Activated CD8-positive, alpha-beta memory T cell treated with anti-CD3 and anti-CD28 coated beads for 48 hours (primary cell): ENCODE results near the gene VPS13D.

Experiments
- DNase-seq, 3 experiments: peaks; one replicate each; pipeline ENCODE4 v3.0.0-alpha.2; 2020; ENCODE audit warnings: low read depth in 2 of 3, low spot score in 2 of 3

Gene VPS13D

DNA sequence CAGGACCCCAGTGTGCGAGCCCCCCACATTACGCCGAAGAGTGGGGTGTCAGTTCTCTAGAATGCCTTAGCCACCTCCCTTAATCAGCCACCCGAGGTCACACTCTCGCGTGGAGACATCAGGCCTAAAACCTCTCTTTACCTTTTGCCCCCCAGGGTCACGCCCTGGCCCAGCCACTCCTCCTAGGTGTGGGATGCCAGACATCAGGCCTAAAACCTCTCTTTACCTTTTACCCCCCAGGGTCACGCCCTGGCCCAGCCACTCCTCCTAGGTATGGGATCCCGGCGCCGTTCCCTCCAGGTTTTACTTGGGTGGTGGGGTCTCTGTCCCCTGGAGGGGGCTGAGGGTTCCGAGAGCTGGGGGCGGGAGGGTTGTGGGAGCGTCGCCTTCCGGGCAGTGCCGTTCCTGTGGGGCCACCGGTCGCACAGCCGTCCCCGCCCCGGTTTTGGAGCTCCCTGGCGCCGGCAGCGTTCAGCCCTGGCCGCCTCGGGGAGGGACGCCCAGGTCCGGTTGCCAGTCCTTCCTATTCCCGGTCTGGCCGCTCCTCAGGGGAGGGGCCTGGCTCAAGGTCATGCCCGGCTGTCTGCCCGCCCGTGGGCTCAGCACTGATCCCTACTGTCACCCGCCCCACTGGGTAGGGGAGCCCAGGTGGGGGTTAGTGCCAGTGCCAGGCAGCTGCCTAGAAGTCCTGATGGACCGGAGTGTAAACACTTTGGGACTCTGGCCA lies 882 bp downstream of the VPS13D start:
- DNase-seq = no peak

DNA sequence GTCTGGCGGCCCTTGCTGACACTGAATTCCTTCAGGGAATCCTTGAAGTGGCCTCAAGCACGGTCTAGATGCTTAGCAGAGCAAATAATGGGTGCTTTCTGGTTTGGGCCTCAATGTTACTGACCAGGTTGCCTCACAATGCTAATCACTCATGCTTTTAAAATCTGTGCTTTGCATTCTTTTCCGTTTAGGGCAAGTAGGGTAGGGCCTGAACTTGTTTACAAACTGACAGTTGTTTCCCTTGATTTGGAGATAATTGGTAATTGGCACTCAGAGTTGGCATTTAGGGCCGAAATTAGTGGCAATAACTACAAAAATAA lies 1.4 kb downstream of the VPS13D start:
- DNase-seq = no peak

DNA sequence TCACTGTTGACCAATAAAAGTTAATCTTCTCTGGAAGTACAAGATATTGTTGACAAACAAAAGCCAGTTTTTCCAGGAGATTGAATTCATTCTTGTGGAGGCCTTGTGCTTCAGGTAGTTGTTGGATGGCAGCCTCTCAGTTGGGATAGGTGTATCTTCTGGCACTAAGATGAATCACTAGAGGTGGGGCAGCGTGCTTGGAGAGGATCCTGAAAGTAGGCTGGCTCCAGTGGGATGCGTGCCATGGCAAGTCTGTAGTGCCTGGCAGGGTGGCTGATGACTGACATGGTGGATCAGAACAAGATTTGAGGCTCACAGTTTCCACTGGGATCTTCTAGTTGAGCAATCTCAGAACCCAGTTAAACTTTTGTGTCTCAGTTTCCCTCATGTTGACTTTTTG lies 2.4 kb downstream of the VPS13D start:
- DNase-seq = no peak

DNA sequence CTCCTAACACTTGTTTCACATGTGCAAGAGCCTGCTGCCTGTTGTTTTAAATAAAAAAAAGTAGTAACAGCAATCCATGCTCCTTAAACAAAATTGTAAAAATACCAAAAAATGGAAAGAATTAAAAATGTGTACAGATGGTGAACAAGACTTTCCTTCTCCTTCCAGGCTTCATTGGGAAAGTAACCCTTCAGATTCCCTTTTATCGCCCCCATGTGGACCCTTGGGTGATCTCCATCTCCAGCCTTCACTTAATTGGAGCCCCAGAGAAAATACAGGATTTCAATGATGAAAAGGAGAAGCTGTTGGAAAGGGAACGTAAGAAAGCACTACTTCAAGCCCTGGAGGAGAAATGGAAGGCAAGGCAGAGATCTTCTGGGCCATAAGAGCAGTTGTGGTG lies 14.2 kb downstream of the VPS13D start:
- no peak for DNase-seq

DNA sequence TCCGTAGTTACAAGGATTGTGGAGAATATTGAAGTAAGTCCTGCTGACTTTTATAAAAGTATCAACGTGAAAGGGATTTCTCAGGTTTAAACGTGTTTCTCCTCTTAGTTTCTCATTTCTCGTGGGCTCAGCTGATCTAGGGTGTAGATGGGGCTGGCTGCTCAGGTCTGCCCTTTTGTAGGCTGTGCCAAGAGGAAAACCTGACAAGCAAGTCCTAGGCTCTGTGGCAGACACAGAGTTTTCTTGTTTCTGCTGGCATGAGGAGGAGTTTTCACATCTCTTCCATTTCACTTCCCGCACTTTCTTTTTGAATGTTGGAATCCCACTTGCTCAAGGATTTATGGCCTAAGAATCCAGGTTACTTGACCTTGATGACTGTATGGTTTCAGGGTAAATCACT lies 14.8 kb downstream of the VPS13D start:
- DNase-seq = no peak

DNA sequence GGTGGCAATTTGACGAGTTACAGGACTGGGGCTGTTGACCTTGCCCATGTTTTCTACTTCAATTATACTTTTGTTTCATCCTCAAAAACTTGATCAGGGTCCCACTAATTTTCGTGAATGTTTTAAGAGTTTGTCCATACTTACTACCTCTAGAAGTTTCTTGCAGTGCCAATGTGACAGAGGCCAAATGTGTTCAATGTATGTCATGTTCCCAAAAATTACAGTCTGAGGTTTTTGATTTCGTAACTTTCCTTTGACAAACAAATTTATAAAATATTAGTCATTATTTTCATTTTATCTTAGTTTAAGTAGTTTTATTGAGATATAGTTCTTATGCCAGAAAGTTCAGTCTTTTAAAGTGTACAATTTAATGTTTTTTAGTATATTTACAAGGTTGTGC lies 15.3 kb downstream of the VPS13D start:
- DNase-seq = no peak

DNA sequence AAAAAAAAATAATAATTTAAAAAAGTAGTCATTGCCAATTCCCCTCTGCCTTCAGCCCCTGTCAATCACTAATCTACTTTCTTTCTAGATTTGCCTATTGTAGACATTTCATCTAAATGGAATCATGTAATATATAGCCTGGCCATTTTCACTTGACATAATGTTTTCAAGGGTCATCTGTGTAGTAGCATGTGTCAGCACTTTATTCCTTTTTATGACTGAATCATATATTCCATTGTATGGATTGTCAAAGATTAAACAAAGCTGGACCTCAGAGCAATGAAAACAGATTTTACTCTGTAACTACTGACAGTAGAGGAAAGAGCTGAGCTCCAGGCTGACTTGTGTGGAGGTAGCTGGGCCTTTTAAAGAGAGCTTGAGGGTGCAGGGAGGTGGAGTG lies 15.9 kb downstream of the VPS13D start:
- DNase-seq = no peak

DNA sequence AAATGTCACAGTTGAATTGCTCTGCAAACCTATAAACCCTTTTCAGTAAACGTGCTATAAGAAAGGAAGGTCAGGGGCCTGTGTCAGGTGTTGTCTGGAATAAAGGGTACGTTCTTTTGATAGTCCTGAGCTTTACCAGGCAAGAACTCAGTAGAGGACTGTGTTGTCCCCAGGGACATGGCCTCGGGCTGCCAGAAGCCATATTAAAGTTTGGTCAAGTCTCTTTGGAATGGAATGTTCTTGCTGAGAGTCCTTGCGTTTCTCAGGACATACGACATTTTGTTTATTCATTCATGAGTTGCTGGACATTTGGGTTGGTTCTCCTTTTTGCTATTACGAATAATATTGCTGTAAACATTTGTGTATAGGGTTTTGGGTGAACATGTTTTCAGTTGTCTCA lies 16.8 kb downstream of the VPS13D start:
- no peak for DNase-seq

DNA sequence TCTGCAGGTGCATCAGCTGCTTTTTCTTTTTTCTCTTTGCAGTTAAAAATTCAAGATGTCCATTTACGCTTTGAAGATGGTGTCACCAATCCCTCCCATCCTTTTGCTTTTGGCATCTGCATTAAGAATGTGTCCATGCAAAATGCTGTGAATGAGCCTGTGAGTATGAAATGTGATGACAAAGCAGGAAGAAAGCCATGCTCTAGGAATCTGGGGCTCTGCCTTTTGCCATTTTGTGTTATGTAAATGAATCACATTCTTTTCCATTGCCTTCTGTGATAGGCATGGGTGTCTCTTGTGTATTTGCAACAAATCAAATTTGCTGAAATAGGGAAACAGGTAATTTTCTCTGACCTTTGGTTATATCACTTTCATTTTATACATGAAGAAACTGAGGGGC lies 19.4 kb downstream of the VPS13D start:
- DNase-seq = no peak

DNA sequence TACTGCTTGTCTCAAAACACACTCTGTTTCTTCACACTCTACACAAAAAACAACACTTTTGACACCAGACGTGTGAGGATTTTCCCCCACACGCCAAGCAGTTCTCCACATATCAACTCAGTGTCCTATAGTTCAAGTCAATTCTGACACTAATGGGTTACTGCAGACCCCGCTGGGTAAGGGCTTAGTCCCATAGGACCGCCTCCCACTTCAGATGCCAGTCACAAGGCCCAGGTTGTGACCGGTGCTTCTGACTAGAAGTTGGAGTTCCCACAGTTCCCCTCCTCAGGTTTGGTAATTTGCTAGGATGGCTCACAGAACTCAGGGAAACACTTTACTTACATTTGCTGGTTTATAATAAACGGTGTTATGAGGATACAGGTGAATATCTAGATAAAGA lies 19.9 kb downstream of the VPS13D start:
- no peak for DNase-seq

DNA sequence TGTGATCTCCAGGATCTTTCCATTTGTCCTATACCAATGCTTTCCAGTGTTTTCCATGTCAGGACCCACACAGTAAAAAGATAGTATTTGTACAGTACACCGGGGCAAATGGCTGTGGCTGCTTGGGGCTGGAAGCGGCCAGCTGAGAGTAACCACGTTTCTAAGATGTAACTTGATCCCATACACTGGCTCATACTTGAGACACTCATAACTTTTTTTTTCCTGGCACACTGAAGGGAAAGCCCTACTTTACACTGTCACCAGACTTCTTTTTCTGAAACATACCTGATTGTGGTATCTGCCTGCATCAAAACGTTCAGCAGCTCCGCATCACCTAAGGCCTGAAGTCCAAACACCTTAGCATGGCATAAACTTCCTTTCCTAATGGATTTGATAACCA lies 21.6 kb downstream of the VPS13D start:
- DNase-seq = no peak

DNA sequence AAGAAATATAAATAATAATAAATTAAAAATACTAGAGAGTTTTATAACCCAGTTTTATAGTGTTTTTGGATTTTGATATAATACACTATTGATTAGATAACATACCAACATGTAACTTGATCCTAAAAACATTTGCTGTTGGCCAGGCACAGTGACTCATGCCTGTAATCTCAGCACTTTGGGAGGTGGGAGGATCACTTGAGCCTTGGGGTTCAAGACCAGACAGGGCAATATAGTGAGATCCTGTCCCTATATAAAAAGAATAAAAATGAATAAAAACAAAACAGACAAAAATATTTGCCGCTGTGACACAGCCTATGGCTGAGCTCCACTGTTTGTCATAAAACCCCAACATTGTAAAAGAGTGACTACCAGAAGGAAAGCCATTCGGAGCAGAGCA lies 26.1 kb downstream of the VPS13D start:
- no peak for DNase-seq

DNA sequence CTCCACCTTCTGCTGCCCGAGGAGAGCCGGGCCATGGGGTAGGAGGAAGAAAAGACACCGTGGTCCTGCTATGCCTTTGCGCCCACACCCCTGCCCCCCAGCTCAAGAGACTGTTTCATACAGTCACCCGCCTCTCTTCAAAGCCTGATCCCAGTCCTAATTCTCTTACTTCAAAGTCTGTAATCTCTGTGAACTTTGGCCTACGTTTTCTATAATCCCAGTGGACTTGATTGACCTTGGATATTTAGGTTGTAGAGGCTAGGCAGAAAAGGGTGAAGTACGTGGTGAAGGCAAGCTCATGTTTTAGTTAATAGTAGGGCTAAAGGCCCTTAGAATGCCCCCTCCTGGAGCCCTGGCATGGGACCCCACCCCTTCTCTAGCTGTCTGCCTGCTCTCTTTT lies 28.4 kb downstream of the VPS13D start:
- no peak for DNase-seq

DNA sequence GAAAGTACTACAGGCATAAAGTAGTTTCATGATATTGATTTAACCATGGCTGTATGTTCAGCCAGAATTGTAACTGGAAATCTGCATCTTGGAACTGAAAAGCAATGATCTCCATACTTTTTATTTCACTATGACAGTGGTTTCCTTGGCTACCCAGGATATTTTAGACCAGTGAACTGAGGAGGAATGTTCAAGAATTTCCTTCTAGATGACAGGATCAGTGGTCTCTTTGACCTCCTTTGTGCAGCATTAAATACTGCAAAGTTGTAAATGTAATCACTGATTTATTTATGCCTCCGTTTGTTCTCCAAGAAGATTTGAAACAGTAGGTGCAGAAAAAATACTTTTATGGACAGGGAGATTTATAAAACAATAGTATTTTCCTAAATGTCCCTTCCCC lies 39.5 kb downstream of the VPS13D start:
- no peak for DNase-seq

DNA sequence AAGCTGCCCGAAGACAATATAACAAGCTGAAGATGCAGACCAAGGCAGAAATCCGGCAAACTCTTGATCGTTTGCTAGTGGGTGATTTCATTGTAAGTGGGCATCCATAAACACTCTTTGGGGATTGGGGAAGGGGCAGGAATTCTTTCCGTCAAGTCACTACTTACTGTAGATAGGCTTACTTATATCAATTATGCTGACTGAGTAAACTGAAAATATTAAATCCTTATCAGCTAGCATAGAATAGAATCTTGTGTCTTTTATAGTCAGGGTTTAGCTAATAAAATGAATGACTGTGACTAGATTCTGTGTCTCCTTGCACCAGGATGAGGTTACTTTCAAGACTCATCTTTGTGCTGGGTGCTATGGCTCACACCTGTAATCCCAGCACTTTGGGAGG lies 41.2 kb downstream of the VPS13D start:
- no peak for DNase-seq

DNA sequence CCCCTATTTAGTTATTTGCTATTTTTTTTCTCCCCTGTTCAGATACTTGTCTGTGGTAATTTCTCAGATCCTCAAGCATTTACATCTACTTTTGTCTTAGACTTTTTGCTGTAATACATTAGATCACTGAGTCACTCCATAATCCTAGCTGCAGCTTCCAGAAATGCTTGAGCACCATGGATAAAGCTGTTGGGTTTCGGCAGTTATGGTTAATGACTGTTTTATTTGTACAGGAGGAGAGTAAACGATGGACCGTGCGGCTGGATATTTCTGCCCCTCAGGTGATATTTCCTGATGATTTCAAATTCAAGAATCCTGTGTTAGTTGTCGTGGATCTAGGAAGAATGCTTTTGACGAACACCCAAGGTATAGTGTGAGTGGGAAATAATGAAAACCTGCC lies 42.9 kb downstream of the VPS13D start:
- DNase-seq = no peak

DNA sequence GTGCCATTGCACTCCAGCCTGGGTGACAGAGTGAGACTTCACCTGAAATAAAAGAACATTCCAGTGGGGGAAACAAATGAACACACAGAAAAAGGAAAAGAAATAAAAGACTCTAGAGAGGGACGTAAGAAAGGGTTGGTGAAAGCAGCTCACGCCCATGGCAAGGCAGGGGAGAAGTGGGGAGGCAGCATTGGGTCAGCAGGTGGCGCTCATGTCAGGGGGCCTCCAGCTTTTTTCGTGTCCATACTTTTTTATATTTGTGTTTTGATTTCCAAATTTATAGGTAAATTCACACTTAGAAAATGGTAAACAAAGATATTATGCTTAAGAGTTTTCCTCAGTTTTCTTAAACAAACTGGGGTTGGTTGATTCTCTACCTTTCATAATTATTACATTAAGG lies 45.5 kb downstream of the VPS13D start:
- peak; percentile 1 to 22 (median 10) for DNase-seq

DNA sequence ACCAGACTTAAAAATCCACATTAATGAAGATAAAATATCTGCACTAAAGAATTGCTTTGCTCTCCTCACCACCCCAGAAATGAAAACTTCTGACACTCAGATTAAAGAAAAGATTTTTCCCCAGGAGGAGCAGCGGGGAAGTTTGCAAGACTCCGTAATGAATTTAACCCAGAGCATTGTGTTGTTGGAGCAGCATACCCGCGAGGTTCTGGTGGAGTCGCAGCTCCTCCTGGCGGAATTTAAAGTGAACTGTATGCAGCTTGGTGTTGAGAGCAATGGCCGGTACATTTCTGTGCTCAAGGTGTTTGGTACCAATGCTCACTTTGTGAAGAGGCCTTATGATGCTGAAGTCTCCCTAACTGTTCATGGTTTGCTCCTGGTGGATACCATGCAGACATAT lies 46.4 kb downstream of the VPS13D start:
- no peak for DNase-seq

DNA sequence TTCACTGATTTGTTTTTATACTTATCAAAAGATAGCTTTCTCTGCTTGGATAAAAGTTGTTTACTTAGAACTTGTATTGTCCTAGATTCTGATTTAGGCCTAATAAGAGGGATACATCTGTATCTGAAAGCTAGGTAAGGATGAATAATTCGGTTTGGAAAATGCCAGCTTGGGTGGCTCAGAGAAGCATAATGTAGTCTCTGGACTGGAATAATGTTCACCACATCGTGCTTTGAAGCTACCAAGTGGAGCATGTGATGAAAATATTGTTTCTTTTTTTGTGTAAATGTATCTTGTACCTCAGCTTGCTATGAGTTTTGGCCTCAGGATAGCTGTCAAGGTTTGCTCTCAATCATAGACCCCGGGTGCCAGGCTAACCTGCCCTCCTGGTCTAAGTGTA lies 49.2 kb downstream of the VPS13D start:
- no peak for DNase-seq

DNA sequence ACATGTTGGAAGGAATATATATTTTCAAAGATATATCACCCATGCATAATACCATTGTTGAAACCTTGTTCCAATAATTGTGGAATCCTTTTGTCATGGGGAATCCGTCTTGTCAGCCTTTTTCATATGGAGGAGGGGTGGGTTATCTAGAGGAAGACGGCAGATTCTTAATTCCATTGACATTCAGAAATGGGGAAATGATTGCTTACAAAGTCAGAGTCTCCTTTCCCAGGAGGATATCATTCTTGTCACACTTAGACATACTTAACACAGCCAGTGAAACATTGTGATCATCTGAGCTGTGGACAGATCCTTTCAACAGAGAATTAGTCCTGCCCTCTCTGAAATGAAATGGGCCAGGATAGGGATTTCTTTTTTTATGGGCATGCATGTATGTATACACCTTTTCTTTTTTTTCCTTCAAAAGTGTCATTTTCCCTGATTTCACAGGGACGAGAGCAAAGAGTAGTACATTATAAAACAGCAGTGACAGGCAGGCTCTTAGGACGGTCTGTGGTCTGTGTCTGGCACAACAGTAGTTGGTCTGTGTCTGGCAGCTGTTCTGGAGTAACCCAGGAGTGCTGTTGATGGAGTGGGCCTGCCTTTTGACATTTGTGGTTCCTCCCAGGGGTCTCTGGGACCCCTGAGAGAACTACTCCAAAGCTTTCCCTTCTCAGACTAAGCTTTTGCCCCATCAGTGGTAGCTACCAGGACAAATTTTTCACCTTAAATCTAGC lies 50.1 kb downstream of the VPS13D start:
- DNase-seq = no peak

DNA sequence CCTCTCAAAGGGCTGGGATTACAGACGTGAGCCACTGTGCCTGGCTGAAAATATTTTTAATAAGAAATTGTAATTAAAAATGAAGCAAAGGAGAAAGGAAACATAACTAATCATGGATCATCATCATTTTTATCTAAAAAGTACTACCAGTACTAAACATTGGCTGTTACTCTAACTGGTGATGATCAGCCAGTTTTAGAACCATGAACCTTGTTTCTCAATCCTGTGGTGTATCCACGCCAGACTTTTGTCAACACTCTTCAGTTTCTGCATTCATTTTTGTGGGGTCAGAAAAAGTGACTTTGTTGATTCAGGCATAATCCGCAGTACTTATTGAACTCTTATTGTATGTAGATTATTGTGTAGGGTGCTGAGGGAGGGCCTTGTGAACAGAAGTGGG lies 52.3 kb downstream of the VPS13D start:
- DNase-seq = no peak

DNA sequence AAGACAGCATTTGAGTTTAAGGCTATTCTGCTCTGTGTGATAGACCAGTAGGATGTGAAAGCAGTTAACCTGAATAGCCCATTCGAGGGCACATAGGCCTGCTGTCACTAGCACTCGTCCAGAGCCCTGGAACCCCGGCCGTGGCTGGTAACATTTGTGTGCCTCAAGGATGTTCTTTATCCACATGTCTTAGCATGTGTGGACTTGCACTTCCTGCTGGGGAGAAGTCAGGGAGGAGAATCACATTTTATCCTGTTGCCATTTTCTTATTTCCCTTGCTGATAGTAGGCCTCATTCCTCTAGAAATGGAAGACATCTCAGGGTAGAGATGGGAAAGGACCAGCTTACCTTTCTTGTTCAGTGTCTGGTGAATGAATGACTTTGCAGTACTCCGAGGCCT lies 54.7 kb downstream of the VPS13D start:
- no peak for DNase-seq

DNA sequence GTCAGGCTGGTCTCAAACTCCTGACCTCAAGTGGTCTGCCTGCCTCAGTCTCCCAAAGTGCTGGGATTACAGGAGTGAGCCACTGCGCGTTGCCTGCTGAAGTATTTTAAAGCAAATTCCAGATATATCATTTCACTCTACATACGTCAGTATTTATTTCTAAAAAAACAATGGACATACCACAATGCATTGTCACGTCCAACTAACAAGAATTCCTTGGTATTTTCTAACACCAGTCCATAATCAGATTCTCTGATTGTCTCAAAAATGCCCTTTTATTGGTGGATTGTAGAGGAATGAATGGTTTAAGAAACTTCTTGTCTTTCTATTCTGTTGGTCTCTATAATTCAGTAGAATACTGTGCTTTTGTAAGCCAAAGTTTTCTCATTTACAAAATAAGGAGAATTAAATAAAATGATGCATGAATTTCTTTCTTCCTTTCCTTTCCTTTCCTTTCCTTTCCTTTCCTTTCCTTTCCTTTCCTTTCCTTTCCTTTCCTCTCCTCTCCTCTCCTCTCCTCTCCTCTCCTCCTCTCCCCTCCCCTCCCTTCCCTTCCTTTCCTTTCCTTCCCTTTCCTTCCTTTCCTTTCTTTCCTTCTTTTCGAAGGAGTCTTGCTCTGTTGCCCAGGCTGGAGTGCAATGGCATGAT lies 55.8 kb downstream of the VPS13D start:
- DNase-seq = no peak
